Endothelial cell (in vitro differentiated cells): ENCODE data around the gene KIF3A. TPM values are rescaled to one million over a fixed set of nuclear protein-coding genes. Genes with fewer than 3 reads are reported as not detected.

Experiments used
- DNase-seq: peaks from one replicate; pipeline ENCODE4 v3.0.0; 2021; ENCODE audit warnings: low spot score
- H3K27ac Mint-ChIP-seq: one replicate; pipeline ENCODE4 v1.8.0; 2021; ENCODE audit warnings: mixed read lengths, inconsistent platforms; ENCODE audit not compliant: unreplicated experiment
- H3K27me3 Mint-ChIP-seq: one replicate; pipeline ENCODE4 v1.8.0; 2021; ENCODE audit warnings: mild to moderate bottlenecking, moderate library complexity, mixed read lengths, inconsistent platforms; ENCODE audit not compliant: unreplicated experiment
- H3K36me3 Mint-ChIP-seq: one replicate; pipeline ENCODE4 v1.8.0; 2021; ENCODE audit warnings: mild to moderate bottlenecking, low read depth, mixed read lengths, inconsistent platforms; ENCODE audit not compliant: unreplicated experiment
- H3K4me1 Mint-ChIP-seq: one replicate; pipeline ENCODE4 v1.8.0; 2021; ENCODE audit warnings: mild to moderate bottlenecking, mixed read lengths, inconsistent platforms; ENCODE audit not compliant: unreplicated experiment
- H3K4me3 Mint-ChIP-seq: one replicate; pipeline ENCODE4 v1.8.0; 2021; ENCODE audit warnings: mild to moderate bottlenecking, mixed read lengths, inconsistent platforms; ENCODE audit not compliant: unreplicated experiment
- H3K9me3 Mint-ChIP-seq: one replicate; pipeline ENCODE4 v1.8.0; 2021; ENCODE audit warnings: mixed read lengths, inconsistent platforms; ENCODE audit not compliant: unreplicated experiment
- CTCF ChIP-seq: fragments of 200-600 bp; sonication (generic); IDR thresholded peaks from one replicate; pipeline ENCODE4 v1.5.0; 2021; ENCODE audit warnings: antibody characterized with exemption; ENCODE audit not compliant: unreplicated experiment
- total RNA-seq: library from RNA; stranded (reverse); fragmentation: NEBNext Ultra II Directional; extraction: Animal tissue kit (Norgen Biotek cat#: 25700); gene quantifications from one replicate; pipeline ENCODE4 v1.2.1, GENCODE V29; 2021; ENCODE audit not compliant: unreplicated experiment

KIF3A gene
- total RNA-seq, 1 donor from 2014 or later = 11.5 TPM

GRCh38 chr5:132689513-132689912 is 47.8 kb downstream of the KIF3A start:
- Mint-ChIP-seq H3K4me1 (peaks cover 26% of the 10 kb centered on the region), H3K9me3 (no peaks in the 10 kb centered on the region), H3K27me3 (no peaks in the 10 kb centered on the region), H3K27ac (no peak overlapping the region), H3K4me3 (no peak overlapping the region), H3K36me3 (peaks cover 3% of the 10 kb centered on the region)
- no peak for DNase-seq
- no peak for TF ChIP-seq CTCF

- Mint-ChIP-seq H3K4me1 (peaks cover 26% of the 10 kb centered on the region), H3K4me3 (no peak overlapping the region), H3K27me3 (no peaks in the 10 kb centered on the region), H3K9me3 (no peaks in the 10 kb centered on the region), H3K36me3 (peaks cover 3% of the 10 kb centered on the region), H3K27ac (no peak overlapping the region)
- TF ChIP-seq CTCF = no peak
- DNase-seq = no peak
Measured at GRCh38 chr5:132688536-132689339, 48.6 kb downstream of the KIF3A start.

- no peak overlapping the region for H3K27ac Mint-ChIP-seq
- no peak for TF ChIP-seq CTCF
- no peaks in the 10 kb centered on the region for H3K27me3 Mint-ChIP-seq
Measured at GRCh38 chr5:132687995-132688394, 49.4 kb downstream of the KIF3A start.

GRCh38 chr5:132686193-132686592 is 51.2 kb downstream of the KIF3A start:
- no peaks in the 10 kb centered on the region for H3K36me3 Mint-ChIP-seq
- no peak for TF ChIP-seq CTCF
- H3K9me3 Mint-ChIP-seq = no peaks in the 10 kb centered on the region
- H3K4me1 Mint-ChIP-seq = peaks cover 26% of the 10 kb centered on the region
- no peak for DNase-seq
- no peak overlapping the region for H3K4me3 Mint-ChIP-seq
- no peak overlapping the region for H3K27ac Mint-ChIP-seq
- H3K27me3 Mint-ChIP-seq = no peaks in the 10 kb centered on the region

More at GRCh38 chr5:132687995-132688394, 49.4 kb downstream of the KIF3A start:
- Mint-ChIP-seq H3K36me3 (peaks cover 3% of the 10 kb centered on the region), H3K4me1 (peaks cover 26% of the 10 kb centered on the region), H3K4me3 (no peak overlapping the region), H3K9me3 (no peaks in the 10 kb centered on the region)
- no peak for DNase-seq
